ENCODE data around the gene FOXE1. TPM values are rescaled to one million over a fixed set of nuclear protein-coding genes. Genes with fewer than 3 reads are reported as not detected.

FOXE1 gene
- total RNA-seq, 2 donors from 2014 or later = not detected

DNA sequence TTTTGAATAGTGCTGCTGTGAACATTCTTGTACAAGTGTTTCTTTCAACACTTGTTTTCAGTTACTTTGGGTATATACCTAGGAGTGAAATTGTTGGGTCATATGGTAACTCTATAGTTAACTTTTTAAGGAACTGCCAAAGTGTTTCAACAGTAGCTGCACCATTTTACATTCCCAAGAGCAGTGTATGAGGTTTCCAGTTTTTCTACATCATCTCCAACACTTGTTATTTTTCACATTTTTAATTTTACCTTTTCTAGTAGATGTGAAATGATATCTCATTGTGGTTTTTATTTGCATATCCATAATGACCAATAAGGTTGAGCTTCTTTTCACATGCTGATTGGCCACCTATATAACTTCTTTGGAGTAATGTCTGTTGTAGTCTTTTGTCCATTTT is 40.0 kb upstream of the FOXE1 start:
- Histone ChIP-seq H3K4me1 (ENCODE audit: control insufficient read depth, insufficient read depth, low read length) (peaks cover 8% of the 10 kb centered on the region), H3K27ac (ENCODE audit: low read depth, low read length) (no peak overlapping the region), H3K9me3 (ENCODE audit: control insufficient read depth, low read length) (peaks cover 4% of the 10 kb centered on the region), H3K27me3 (ENCODE audit: control insufficient read depth, insufficient read depth, low read length, poor library complexity, severe bottlenecking) (peaks cover 43% of the 10 kb centered on the region), H3K36me3 (ENCODE audit: control insufficient read depth, insufficient read depth, low read length) (no peaks in the 10 kb centered on the region), H3K4me3 (ENCODE audit: low read length) (no peak overlapping the region), H3K9ac (ENCODE audit: extremely low read depth, low read length, poor library complexity, severe bottlenecking) (no peak overlapping the region)
- Mint-ChIP-seq H3K27me3 (ENCODE audit: insufficient read depth) (peaks cover 50% of the 10 kb centered on the region), H3K27ac (no peak overlapping the region), H3K36me3 (ENCODE audit: low read depth) (no peaks in the 10 kb centered on the region), H3K4me3 (no peak overlapping the region), H3K4me1 (peaks cover 19% of the 10 kb centered on the region), H3K9me3 (no peaks in the 10 kb centered on the region)
- TF ChIP-seq, protein P1, sequence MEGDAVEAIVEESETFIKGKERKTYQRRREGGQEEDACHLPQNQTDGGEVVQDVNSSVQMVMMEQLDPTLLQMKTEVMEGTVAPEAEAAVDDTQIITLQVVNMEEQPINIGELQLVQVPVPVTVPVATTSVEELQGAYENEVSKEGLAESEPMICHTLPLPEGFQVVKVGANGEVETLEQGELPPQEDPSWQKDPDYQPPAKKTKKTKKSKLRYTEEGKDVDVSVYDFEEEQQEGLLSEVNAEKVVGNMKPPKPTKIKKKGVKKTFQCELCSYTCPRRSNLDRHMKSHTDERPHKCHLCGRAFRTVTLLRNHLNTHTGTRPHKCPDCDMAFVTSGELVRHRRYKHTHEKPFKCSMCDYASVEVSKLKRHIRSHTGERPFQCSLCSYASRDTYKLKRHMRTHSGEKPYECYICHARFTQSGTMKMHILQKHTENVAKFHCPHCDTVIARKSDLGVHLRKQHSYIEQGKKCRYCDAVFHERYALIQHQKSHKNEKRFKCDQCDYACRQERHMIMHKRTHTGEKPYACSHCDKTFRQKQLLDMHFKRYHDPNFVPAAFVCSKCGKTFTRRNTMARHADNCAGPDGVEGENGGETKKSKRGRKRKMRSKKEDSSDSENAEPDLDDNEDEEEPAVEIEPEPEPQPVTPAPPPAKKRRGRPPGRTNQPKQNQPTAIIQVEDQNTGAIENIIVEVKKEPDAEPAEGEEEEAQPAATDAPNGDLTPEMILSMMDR (conservative IDR thresholded peaks at IDR 0.05) = no peak
- DNase-seq = no peak

DNA sequence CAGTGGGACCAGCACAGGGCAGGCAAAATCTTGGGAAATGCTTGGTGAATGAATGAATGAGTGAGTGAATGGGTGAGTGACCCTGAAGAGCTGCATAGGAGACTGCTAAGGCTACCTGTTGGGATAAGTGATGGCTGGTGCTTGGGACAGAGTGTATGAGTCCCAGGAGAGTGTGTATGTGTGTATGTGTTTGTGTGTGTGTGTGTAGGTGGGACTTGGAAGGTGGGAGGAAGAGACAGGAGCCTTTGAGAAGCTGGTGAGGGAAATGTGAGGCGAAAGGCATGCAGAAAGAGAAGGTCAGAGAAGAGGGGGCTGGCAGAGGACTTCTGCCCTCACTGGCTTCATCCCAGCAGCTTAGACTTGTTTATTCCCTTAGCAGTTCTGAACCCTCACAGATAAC is 33.3 kb upstream of the FOXE1 start:
- 91% methylated on average over 1 of the region's 1 CpG; no CpG with 5 or more reads in 1 of the 2 experiments for WGBS, 2 experiments (ENCODE audit: insufficient coverage in 1 of 2, insufficient read length in 1 of 2)
- TF ChIP-seq, protein P1 (conservative IDR thresholded peaks at IDR 0.05) = no peak
- Histone ChIP-seq H3K27ac (ENCODE audit: low read depth, low read length) (no peak overlapping the region), H3K4me3 (ENCODE audit: low read length) (no peak overlapping the region), H3K9ac (ENCODE audit: extremely low read depth, low read length, poor library complexity, severe bottlenecking) (no peak overlapping the region), H3K27me3 (ENCODE audit: control insufficient read depth, insufficient read depth, low read length, poor library complexity, severe bottlenecking) (peaks cover 81% of the 10 kb centered on the region), H3K4me1 (ENCODE audit: control insufficient read depth, insufficient read depth, low read length) (no peaks in the 10 kb centered on the region), H3K9me3 (ENCODE audit: control insufficient read depth, low read length) (peaks cover 13% of the 10 kb centered on the region), H3K36me3 (ENCODE audit: control insufficient read depth, insufficient read depth, low read length) (no peaks in the 10 kb centered on the region)
- peaks cover 6% of the 10 kb centered on the region for H3K9me3 Mint-ChIP-seq
- no peak for DNase-seq
- no peaks in the 10 kb centered on the region for H3K36me3 Mint-ChIP-seq (ENCODE audit: low read depth)
- no peak overlapping the region for H3K27ac Mint-ChIP-seq
- H3K4me1 Mint-ChIP-seq = peaks cover 8% of the 10 kb centered on the region
- H3K4me3 Mint-ChIP-seq = no peak overlapping the region
- peaks cover 77% of the 10 kb centered on the region for H3K27me3 Mint-ChIP-seq (ENCODE audit: insufficient read depth)

DNA sequence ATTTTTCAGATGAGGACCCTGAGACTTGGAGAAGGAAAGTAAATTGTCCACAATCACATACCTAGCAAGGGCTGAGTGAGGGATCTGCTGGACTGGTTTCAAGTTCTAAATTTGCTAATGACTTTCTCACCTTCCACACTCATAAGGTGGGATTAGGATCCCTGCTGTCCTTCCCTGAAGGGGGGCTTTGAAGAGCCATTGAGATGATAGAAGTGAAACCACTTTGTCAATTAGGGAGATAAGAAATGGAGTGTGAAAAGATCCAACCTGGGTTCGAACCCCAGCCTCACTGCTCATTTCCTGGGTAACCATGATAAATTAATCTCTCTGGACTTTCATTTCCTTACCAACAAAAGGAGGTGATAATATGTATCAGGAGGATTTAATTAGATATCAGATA is 32.7 kb upstream of the FOXE1 start:
- Histone ChIP-seq H3K27ac (ENCODE audit: low read depth, low read length) (no peak overlapping the region), H3K27me3 (ENCODE audit: control insufficient read depth, insufficient read depth, low read length, poor library complexity, severe bottlenecking) (peaks cover 88% of the 10 kb centered on the region), H3K9me3 (ENCODE audit: control insufficient read depth, low read length) (peaks cover 13% of the 10 kb centered on the region), H3K9ac (ENCODE audit: extremely low read depth, low read length, poor library complexity, severe bottlenecking) (no peak overlapping the region), H3K4me1 (ENCODE audit: control insufficient read depth, insufficient read depth, low read length) (no peaks in the 10 kb centered on the region), H3K4me3 (ENCODE audit: low read length) (no peak overlapping the region), H3K36me3 (ENCODE audit: control insufficient read depth, insufficient read depth, low read length) (no peaks in the 10 kb centered on the region)
- peaks cover 6% of the 10 kb centered on the region for H3K9me3 Mint-ChIP-seq
- WGBS, 2 experiments (ENCODE audit: insufficient coverage in 1 of 2, insufficient read length in 1 of 2) = 33% methylated on average over 1 of the region's 1 CpG; no CpG with 5 or more reads in 1 of the 2 experiments
- peak; percentile 63 for DNase-seq
- no peaks in the 10 kb centered on the region for H3K36me3 Mint-ChIP-seq (ENCODE audit: low read depth)
- TF ChIP-seq, protein P1 (conservative IDR thresholded peaks at IDR 0.05) = no peak
- H3K4me3 Mint-ChIP-seq = no peak overlapping the region
- H3K4me1 Mint-ChIP-seq = peaks cover 8% of the 10 kb centered on the region
- peaks cover 79% of the 10 kb centered on the region for H3K27me3 Mint-ChIP-seq (ENCODE audit: insufficient read depth)
- no peak overlapping the region for H3K27ac Mint-ChIP-seq
